ENCODE results near the gene TCTN2. TPM values are rescaled to one million over a fixed set of nuclear protein-coding genes. Genes with fewer than 3 reads are reported as not detected.
A peak's percentile ranks its signal among the peaks of the same experiment; 100 is the strongest.

Gene TCTN2
- total and polyA plus RNA-seq, 12 donors, result 4.8 to 17.9 (median 8.4) TPM

DNA sequence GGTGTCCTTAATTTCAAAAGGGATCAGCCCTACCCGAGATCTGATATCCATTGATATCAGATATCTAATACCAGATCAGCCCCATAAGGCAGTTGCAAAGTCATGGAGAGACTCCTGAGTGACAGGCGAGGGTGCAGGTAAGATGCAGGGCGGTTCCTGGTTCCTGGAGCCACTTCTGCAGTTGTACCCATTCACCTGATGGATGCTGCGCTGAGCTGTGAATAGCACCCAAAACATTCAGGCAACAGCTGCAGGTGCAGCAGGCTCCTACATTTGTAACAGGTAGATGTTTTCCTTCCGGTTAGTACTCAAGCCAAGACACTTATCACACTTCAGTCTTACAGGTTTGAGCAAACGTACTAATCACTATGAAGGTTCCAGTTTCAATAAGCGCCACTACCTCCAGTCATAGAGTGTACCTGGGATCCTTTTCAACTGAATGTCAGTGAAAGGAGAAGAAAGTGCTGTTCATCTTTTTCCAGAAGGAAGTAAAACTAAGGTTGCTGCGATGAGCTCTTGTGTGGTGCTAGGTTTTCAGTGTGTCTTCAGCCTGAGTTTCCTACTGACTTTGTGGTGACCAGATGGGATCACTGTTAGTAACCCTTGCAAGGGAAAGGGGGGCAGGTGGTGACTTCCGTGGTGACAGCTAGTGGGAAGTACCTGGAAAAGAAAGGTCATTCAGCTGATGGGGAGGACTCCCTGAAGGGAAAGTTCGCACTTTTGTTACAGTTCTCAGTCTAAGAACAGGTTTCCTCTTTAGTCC, 43.1 kb downstream of the TCTN2 start:
- intact Hi-C loops (cut with DNase I), result no loop called here
- WGBS, 4 donors, result 72 to 77% (median 75%) methylated on average over 10 of the region's 10 CpGs
- TF ChIP-seq, protein P1, sequence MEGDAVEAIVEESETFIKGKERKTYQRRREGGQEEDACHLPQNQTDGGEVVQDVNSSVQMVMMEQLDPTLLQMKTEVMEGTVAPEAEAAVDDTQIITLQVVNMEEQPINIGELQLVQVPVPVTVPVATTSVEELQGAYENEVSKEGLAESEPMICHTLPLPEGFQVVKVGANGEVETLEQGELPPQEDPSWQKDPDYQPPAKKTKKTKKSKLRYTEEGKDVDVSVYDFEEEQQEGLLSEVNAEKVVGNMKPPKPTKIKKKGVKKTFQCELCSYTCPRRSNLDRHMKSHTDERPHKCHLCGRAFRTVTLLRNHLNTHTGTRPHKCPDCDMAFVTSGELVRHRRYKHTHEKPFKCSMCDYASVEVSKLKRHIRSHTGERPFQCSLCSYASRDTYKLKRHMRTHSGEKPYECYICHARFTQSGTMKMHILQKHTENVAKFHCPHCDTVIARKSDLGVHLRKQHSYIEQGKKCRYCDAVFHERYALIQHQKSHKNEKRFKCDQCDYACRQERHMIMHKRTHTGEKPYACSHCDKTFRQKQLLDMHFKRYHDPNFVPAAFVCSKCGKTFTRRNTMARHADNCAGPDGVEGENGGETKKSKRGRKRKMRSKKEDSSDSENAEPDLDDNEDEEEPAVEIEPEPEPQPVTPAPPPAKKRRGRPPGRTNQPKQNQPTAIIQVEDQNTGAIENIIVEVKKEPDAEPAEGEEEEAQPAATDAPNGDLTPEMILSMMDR (IDR thresholded peaks at IDR 0.05), result no peak
- no peak for TF ChIP-seq POLR2A (IDR thresholded peaks at IDR 0.05)
- no peak overlapping the region for H3K27ac ChIP-seq
- H3K4me3 ChIP-seq, result peak overlapping the region in 1 of 4 donors; percentile 90
- H3K36me3 ChIP-seq (replicated peaks in 1 of 2), result no peaks in the 10 kb centered on the region
- no peak for DNase-seq
- no peaks in the 10 kb centered on the region for H3K9me3 ChIP-seq (replicated peaks in 1 of 3)
- peaks cover 4 to 21% of the 10 kb centered on the region in 2 donors for H3K4me1 ChIP-seq (replicated peaks in 1 of 2)
- no peaks in the 10 kb centered on the region for H3K27me3 ChIP-seq

DNA sequence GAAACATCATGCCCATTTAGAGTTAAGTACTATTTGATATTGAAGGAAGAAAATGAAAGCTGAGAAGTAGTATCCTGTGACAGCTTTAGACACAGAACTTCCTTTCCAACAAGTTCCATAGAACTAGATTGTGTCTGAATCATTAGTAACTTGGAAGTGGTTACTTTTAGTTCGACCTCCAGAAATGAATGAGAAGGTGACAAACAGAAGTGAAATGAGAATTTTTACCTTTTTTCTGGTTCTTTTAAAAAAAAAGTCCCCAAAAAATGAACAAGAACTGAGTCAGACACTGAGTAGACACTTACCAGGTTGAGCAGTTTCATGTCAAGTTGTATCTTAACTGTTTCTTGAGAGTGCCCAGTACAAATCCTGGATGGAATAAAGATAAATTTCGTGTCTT, 44.3 kb downstream of the TCTN2 start:
- peaks cover 4 to 21% of the 10 kb centered on the region in 2 donors for H3K4me1 ChIP-seq (replicated peaks in 1 of 2)
- intact Hi-C loops (cut with DNase I), result no loop called here
- H3K9me3 ChIP-seq (replicated peaks in 1 of 3), result no peaks in the 10 kb centered on the region
- 31 to 69% (median 52%) methylated on average over 2 of the region's 2 CpGs for WGBS, 4 donors
- H3K27me3 ChIP-seq, result no peaks in the 10 kb centered on the region
- no peak overlapping the region for H3K4me3 ChIP-seq
- TF ChIP-seq POLR2A (IDR thresholded peaks at IDR 0.05), result no peak
- TF ChIP-seq, protein P1 (IDR thresholded peaks at IDR 0.05), result no peak
- DNase-seq, result no peak
- no peak overlapping the region for H3K27ac ChIP-seq
- no peaks in the 10 kb centered on the region for H3K36me3 ChIP-seq (replicated peaks in 1 of 2)

DNA sequence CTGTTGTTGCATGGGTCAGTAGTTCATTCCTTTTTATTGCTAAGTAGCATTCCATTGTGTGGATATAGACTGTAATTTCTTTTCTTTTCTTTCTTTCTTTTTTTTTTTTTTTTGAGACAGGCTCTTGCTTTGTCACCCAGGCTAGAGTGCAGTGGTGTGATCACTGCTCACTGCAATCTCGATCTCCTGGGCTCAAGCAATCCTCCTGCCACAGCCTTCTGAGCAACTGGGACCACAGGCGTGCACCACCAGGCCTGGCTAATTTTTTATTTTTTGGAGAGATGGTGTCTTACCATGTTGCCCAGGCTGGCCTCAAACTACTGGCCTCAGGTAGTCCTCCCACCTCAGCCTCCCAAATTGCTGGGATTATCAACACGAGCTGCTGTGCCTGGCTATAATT, 46.4 kb downstream of the TCTN2 start:
- no peak for DNase-seq
- Histone ChIP-seq H3K27me3 (no peaks in the 10 kb centered on the region), H3K4me3 (no peak overlapping the region), H3K36me3 (replicated peaks in 1 of 2) (peaks cover 0 to 2% of the 10 kb centered on the region in 2 donors), H3K9me3 (replicated peaks in 1 of 3) (no peaks in the 10 kb centered on the region), H3K4me1 (replicated peaks in 1 of 2) (peaks cover 0 to 17% of the 10 kb centered on the region in 2 donors), H3K27ac (no peak overlapping the region)
- intact Hi-C loops (cut with DNase I), result no loop called here
- TF ChIP-seq, protein P1 (IDR thresholded peaks at IDR 0.05), result no peak
- no peak for TF ChIP-seq POLR2A (IDR thresholded peaks at IDR 0.05)
- WGBS, 4 donors, result 95 to 98% (median 96%) methylated on average over 3 of the region's 3 CpGs

DNA sequence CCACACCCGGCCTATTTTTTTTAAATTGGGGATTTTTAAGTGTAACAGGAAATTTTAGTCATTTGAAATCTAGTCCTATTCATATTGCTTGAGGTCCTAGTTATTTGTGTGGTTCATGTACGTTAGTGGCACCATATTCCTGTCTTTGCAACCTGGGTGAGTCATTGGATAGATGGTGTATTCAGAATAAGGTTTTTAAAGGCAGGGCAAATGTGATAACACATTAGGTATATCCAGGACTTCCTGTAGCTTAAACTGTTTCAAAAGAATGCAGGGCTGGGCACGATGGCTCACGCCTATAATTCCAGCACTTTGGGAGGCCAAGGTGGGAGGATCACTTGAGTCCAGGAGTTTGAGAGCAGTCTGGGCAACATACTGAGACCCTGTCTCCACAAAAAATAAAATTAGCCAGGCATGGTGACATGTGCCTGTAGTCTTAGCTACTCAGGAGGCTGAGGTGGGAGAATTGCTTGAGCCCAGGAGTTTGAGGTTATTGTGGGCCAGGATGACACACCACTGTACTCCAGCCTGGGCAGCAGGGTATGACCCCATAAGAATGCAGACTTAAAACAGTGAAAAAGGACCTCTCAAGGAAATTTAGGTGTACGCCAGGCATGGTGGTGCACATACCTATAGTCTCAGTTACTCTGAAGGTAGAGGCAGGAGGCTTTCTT, 49.4 kb downstream of the TCTN2 start:
- Histone ChIP-seq H3K27ac (no peak overlapping the region), H3K36me3 (replicated peaks in 1 of 2) (peaks cover 0 to 18% of the 10 kb centered on the region in 2 donors), H3K4me3 (no peak overlapping the region), H3K27me3 (no peaks in the 10 kb centered on the region), H3K4me1 (replicated peaks in 1 of 2) (no peaks in the 10 kb centered on the region), H3K9me3 (replicated peaks in 1 of 3) (no peaks in the 10 kb centered on the region)
- WGBS, 4 donors, result 92 to 96% (median 93%) methylated on average over 5 of the region's 5 CpGs
- TF ChIP-seq, protein P1 (IDR thresholded peaks at IDR 0.05), result no peak
- TF ChIP-seq POLR2A (IDR thresholded peaks at IDR 0.05), result no peak
- intact Hi-C loops (cut with DNase I), result no loop called here
- DNase-seq, result no peak
